ENCODE data around the gene OR9Q1. TPM values are rescaled to one million over a fixed set of nuclear protein-coding genes. Genes with fewer than 3 reads are reported as not detected.

The OR9Q1 gene
- total and polyA plus RNA-seq, 2 of the 4 experiments (the other 2 are of a cell fraction): not detected

GRCh38 chr11:58165504-58166106 is 141.9 kb downstream of the OR9Q1 start:
- H3K36me3 ChIP-seq (ENCODE audit: control insufficient read depth, insufficient read depth, low read length): no peaks in the 10 kb centered on the region
- H4K5ac ChIP-seq (ENCODE audit: low read depth, low read length): no peak overlapping the region
- POLR2A ChIA-PET (ENCODE audit: unreplicated experiment): no interaction called here
- H2BK120ac ChIP-seq (ENCODE audit: low read depth, low read length): no peak overlapping the region
- no peak overlapping the region for H2AFZ ChIP-seq (replicated peaks; ENCODE audit: low read length, poor library complexity)
- H3K27ac ChIP-seq (ENCODE audit: insufficient read depth, low read length): no peak overlapping the region
- BruUV-seq (replicated peaks): no TSS peak
- no peaks in the 10 kb centered on the region for H3K9me3 ChIP-seq (ENCODE audit: control insufficient read depth, insufficient read depth, low read length)
- H3K79me1 ChIP-seq (ENCODE audit: low read depth in 1 of 2, low read length in 2 of 2): no peaks in the 10 kb centered on the region
- H3K56ac ChIP-seq (ENCODE audit: extremely low read depth, insufficient read depth, low read length): no peak overlapping the region
- H4K20me1 ChIP-seq (ENCODE audit: insufficient read depth, low read length): no peaks in the 10 kb centered on the region
- no peak overlapping the region for H2AK5ac ChIP-seq (ENCODE audit: low read depth, low read length)
- no peak overlapping the region for H2BK15ac ChIP-seq (ENCODE audit: low read depth, low read length)
- H2BK5ac ChIP-seq (ENCODE audit: low read depth, low read length, poor library complexity, severe bottlenecking): no peak overlapping the region
- CTCF ChIA-PET: no interaction called here
- H3K9me1 ChIP-seq (ENCODE audit: insufficient read depth, low read length): no peaks in the 10 kb centered on the region
- no peak overlapping the region for H3K4me3 ChIP-seq (ENCODE audit: insufficient read depth, low read depth, low read length)
- WGBS, 2 experiments (ENCODE audit: extremely low coverage in 2 of 2, insufficient read length in 1 of 2): 83% methylated on average over 1 of the region's 7 CpGs; no CpG with 5 or more reads in 1 of the 2 experiments
- no peak overlapping the region for H3K14ac ChIP-seq (replicated peaks; ENCODE audit: low read depth, low read length)
- no peak overlapping the region for H3K4me2 ChIP-seq (ENCODE audit: low read depth, low read length)
- H3K4me1 ChIP-seq (ENCODE audit: control insufficient read depth, insufficient read depth, low read length): no peaks in the 10 kb centered on the region
- no peak overlapping the region for H2AK9ac ChIP-seq (replicated peaks; ENCODE audit: low read depth, low read length, poor library complexity)
- H4K8ac ChIP-seq (ENCODE audit: low read depth in 2 of 2, low read length in 2 of 2): no peak overlapping the region
- H3K4ac ChIP-seq (ENCODE audit: low read depth, low read length): no peak overlapping the region
- ATAC-seq (ENCODE audit: low read depth) (no peak), DNase-seq (no peak)
- H4K91ac ChIP-seq (ENCODE audit: insufficient read depth, low read depth, low read length): no peak overlapping the region
- H3K27me3 ChIP-seq (ENCODE audit: control insufficient read depth, insufficient read depth, low read length): peaks cover 3% of the 10 kb centered on the region; the same call in 1 of the 2 replicates
- in situ Hi-C loops (cut with MboI; ENCODE audit: low sequenced_read_pairs): no loop called here
- H3K18ac ChIP-seq (ENCODE audit: low read depth, low read length): no peak overlapping the region
- H2BK20ac ChIP-seq (ENCODE audit: low read depth, low read length): no peak overlapping the region
- H3K9ac ChIP-seq (ENCODE audit: low read depth, low read length): no peak overlapping the region
- intact Hi-C loops (cut with micrococcal nuclease): no loop called here
- H3K23ac ChIP-seq (ENCODE audit: low read depth, low read length): no peak overlapping the region
- no peak for TF ChIP-seq MXI1 (IDR thresholded peaks at IDR 0.05; ENCODE audit: borderline replicate concordance, low read depth, low read length)
- dilution Hi-C loops (cut with HindIII; ENCODE audit: low sequenced_read_pairs, unreplicated experiment): no loop called here
